ENCODE results near the gene BMP7.

BMP7 gene

GRCh38 chr20:57147185-57147584, 119.3 kb downstream of the BMP7 start:
- no peak for DNase-seq (ENCODE audit: low spot score)

- no peak for DNase-seq (ENCODE audit: low spot score)
Observed at GRCh38 chr20:57146155-57146554, 120.3 kb downstream of the BMP7 start.

GRCh38 chr20:57145089-57145631, 121.3 kb downstream of the BMP7 start:
- DNase-seq (ENCODE audit: low spot score) = no peak

GRCh38 chr20:57143173-57143572, 123.3 kb downstream of the BMP7 start:
- DNase-seq (ENCODE audit: low spot score) = no peak

- DNase-seq (ENCODE audit: low spot score) = no peak
Observed at GRCh38 chr20:57142667-57143066, 123.8 kb downstream of the BMP7 start.

- no peak for DNase-seq (ENCODE audit: low spot score)
Observed at GRCh38 chr20:57141492-57141891, 124.9 kb downstream of the BMP7 start.

GRCh38 chr20:57140416-57140965, 126.0 kb downstream of the BMP7 start:
- DNase-seq (ENCODE audit: low spot score) = no peak

- DNase-seq (ENCODE audit: low spot score) = no peak
Observed at GRCh38 chr20:57139342-57140093, 126.9 kb downstream of the BMP7 start.

- DNase-seq (ENCODE audit: low spot score) = no peak
Observed at GRCh38 chr20:57138198-57138995, 128.0 kb downstream of the BMP7 start.

GRCh38 chr20:57137676-57138075, 128.8 kb downstream of the BMP7 start:
- DNase-seq (ENCODE audit: low spot score) = no peak

- no peak for DNase-seq (ENCODE audit: low spot score)
Observed at GRCh38 chr20:57136734-57137133, 129.7 kb downstream of the BMP7 start.

GRCh38 chr20:57135875-57136274, 130.6 kb downstream of the BMP7 start:
- no peak for DNase-seq (ENCODE audit: low spot score)

GRCh38 chr20:57134804-57135203, 131.6 kb downstream of the BMP7 start:
- DNase-seq (ENCODE audit: low spot score) = no peak

- DNase-seq (ENCODE audit: low spot score) = no peak
Observed at GRCh38 chr20:57133926-57134650, 132.4 kb downstream of the BMP7 start.

GRCh38 chr20:57131601-57132391, 134.6 kb downstream of the BMP7 start:
- no peak for DNase-seq (ENCODE audit: low spot score)

GRCh38 chr20:57131077-57131476, 135.4 kb downstream of the BMP7 start:
- DNase-seq (ENCODE audit: low spot score) = no peak

GRCh38 chr20:57130160-57130772, 136.2 kb downstream of the BMP7 start:
- no peak for DNase-seq (ENCODE audit: low spot score)

- DNase-seq (ENCODE audit: low spot score) = no peak
Observed at GRCh38 chr20:57129303-57129702, 137.1 kb downstream of the BMP7 start.

GRCh38 chr20:57128044-57128757, 138.2 kb downstream of the BMP7 start:
- no peak for DNase-seq (ENCODE audit: low spot score)

- DNase-seq (ENCODE audit: low spot score) = no peak
Observed at GRCh38 chr20:57126481-57127092, 139.9 kb downstream of the BMP7 start.

Measured in RKO (cell line).